NCI-H2196 (cell line): Measurements from ENCODE around the gene BTNL3.
"Not testable (repeated sequence)": the region's sequence is repeated elsewhere in the genome, so short reads cannot be mapped to it uniquely, and the experiment has no call there.

Experiments
- DNase-seq: peaks from one replicate; lab custom pipeline; 2025; ENCODE audit not compliant: unreplicated experiment; lab: John Stamatoyannopoulos, UW

The BTNL3 gene

GRCh38 chr5:180988592-180988991, at the start of gene BTNL3:
TSS of gene BTNL3 (plus strand) at chr5:180988846. CDS start at chr5:180989029, 183 bp downstream.
- DNase-seq: no peak

GRCh38 chr5:180950291-180950949, 38.2 kb upstream of the BTNL3 start:
- DNase-seq: no peak

GRCh38 chr5:180959661-180960060, 29.0 kb upstream of the BTNL3 start:
- DNase-seq: no peak

- DNase-seq: no peak
Measured at GRCh38 chr5:180960209-180960608, 28.4 kb upstream of the BTNL3 start.

GRCh38 chr5:180969406-180969805, 19.2 kb upstream of the BTNL3 start:
- no peak for DNase-seq

- DNase-seq: no peak
Measured at GRCh38 chr5:180970336-180970735, 18.3 kb upstream of the BTNL3 start.

- DNase-seq: no peak
Measured at GRCh38 chr5:180970875-180971274, 17.8 kb upstream of the BTNL3 start.

GRCh38 chr5:180974612-180975315, 13.9 kb upstream of the BTNL3 start:
- no peak for DNase-seq

GRCh38 chr5:180975338-180975737, 13.3 kb upstream of the BTNL3 start:
- no peak for DNase-seq

GRCh38 chr5:180976518-180976917, 12.1 kb upstream of the BTNL3 start:
- DNase-seq: no peak

- no peak for DNase-seq
Measured at GRCh38 chr5:180977852-180978251, 10.8 kb upstream of the BTNL3 start.

GRCh38 chr5:180982008-180982741, 6.5 kb upstream of the BTNL3 start:
- DNase-seq: no peak

- DNase-seq: no peak
Measured at GRCh38 chr5:180988016-180988415, 630 bp upstream of the BTNL3 start.

- no peak for DNase-seq
Measured at GRCh38 chr5:180990086-180990881, 1.6 kb downstream of the BTNL3 start.

GRCh38 chr5:180990882-180991242, 2.2 kb downstream of the BTNL3 start:
- DNase-seq: no peak

GRCh38 chr5:181001947-181002346, 13.3 kb downstream of the BTNL3 start:
- DNase-seq: no peak

- no peak for DNase-seq
Measured at GRCh38 chr5:181005791-181006190, 17.1 kb downstream of the BTNL3 start.

GRCh38 chr5:181008136-181008535, 19.5 kb downstream of the BTNL3 start:
- no peak for DNase-seq

GRCh38 chr5:181010018-181010417, 21.4 kb downstream of the BTNL3 start:
- DNase-seq: not testable (repeated sequence)

GRCh38 chr5:181014654-181015053, 26.0 kb downstream of the BTNL3 start:
- not testable (repeated sequence) for DNase-seq

GRCh38 chr5:181017448-181017847, 28.8 kb downstream of the BTNL3 start:
- not testable (repeated sequence) for DNase-seq
